ENCODE results near the gene POLD3. TPM values are rescaled to one million over a fixed set of nuclear protein-coding genes. Genes with fewer than 3 reads are reported as not detected.

Gene POLD3
- total and polyA plus RNA-seq, 10 of the 15 experiments (the other 5 are each of a cell fraction or from before 2014, with no cell fraction given): 23.8 to 63.7 (median 38.7) TPM

GRCh38 chr11:74683279-74683871, 91.0 kb downstream of the POLD3 start:
- FAIRE-seq (no peak), DNase-seq (ENCODE audit: low read depth, low spot score) (no peak), ATAC-seq (peak; percentile 24; the same call in 1 of the 3 replicates)
- in situ Hi-C loops (cut with MboI): no loop called here
- Histone ChIP-seq H3K4me2 (ENCODE audit: control insufficient read depth, insufficient read depth) (no peak overlapping the region), H3K27me3 (replicated peaks in 1 of 2; ENCODE audit: control insufficient read depth in 2 of 2, insufficient read depth in 2 of 2, low read length in 1 of 2) (peaks cover 0 to 2% of the 10 kb centered on the region in 2 experiments; a peak in 1 of 4 replicates), H3K4me1 (ENCODE audit: control insufficient read depth, insufficient read depth, low read length) (no peaks in the 10 kb centered on the region), H3K4me3 (no peak overlapping the region), H3K27ac (ENCODE audit: control insufficient read depth, insufficient read depth) (no peak overlapping the region), H2AFZ (ENCODE audit: control insufficient read depth, low read depth, low read length) (no peak overlapping the region), H3K36me3 (ENCODE audit: control insufficient read depth in 2 of 2, insufficient read depth in 2 of 2, low read length in 1 of 2) (no peaks in the 10 kb centered on the region), H4K20me1 (ENCODE audit: control insufficient read depth, insufficient read depth) (no peaks in the 10 kb centered on the region), H3K9ac (ENCODE audit: control insufficient read depth, insufficient read depth, low read length) (no peak overlapping the region), H3K79me2 (ENCODE audit: control insufficient read depth, insufficient read depth, low read length) (no peaks in the 10 kb centered on the region), H3K9me3 (replicated peaks; ENCODE audit: control insufficient read depth, insufficient read depth, low read length) (no peaks in the 10 kb centered on the region; the same call in 2 of the 3 replicates)
- CTCF ChIA-PET: no interaction called here
- no TSS peak for BruUV-seq (replicated peaks)
- TF ChIP-seq CTCF (IDR thresholded peaks at IDR 0.05 in 2 of 3, conservative IDR thresholded peaks at IDR 0.05 in 1 of 3; ENCODE audit: control insufficient read depth in 2 of 3, extremely low read depth in 1 of 3, insufficient read depth in 1 of 3, low read depth in 3 of 3, low read length in 3 of 3) (peak in 1 of 3 experiments; percentile 23; a peak in 1 of 6 replicates), TAF1 (IDR thresholded peaks at IDR 0.05; ENCODE audit: borderline replicate concordance, low read depth, low read length) (no peak), ZNF384 (IDR thresholded peaks at IDR 0.05; ENCODE audit: borderline replicate concordance, low read depth, low read length) (no peak), EP300 (IDR thresholded peaks at IDR 0.05; ENCODE audit: borderline replicate concordance in 1 of 2, control insufficient read depth in 1 of 2, low read depth in 2 of 2, low read length in 2 of 2) (no peak)
- intact Hi-C loops (cut with micrococcal nuclease; ENCODE audit: unreplicated experiment): no loop called here
- RAD21 ChIA-PET (ENCODE audit: unreplicated experiment): no interaction called here
- SMC1A ChIA-PET (ENCODE audit: uncharacterized antibody, unreplicated experiment): no interaction called here
- 32% methylated on average over 43 of the region's 59 CpGs for WGBS (ENCODE audit: insufficient coverage, insufficient replicate concordance, low lambda C conversion rate, missing lambda C conversion rate)
- POLR2A ChIA-PET: no interaction called here
